ENCODE data around the gene IL17REL. TPM values are rescaled to one million over a fixed set of nuclear protein-coding genes. Genes with fewer than 3 reads are reported as not detected.

The IL17REL gene
- total RNA-seq, 4 donors from 2014 or later = 0.12 to 0.26 TPM; not detected in 2

- intact Hi-C loops (cut with DNase I; ENCODE audit: low total_unique reads) = no loop called here
- TF ChIP-seq CTCF (IDR thresholded peaks at IDR 0.05) (no peak), POLR2A (IDR thresholded peaks at IDR 0.05) (no peak)
- peak overlapping the region; percentile 3 to 7 for H3K4me3 ChIP-seq
- peak; percentile 57 to 60 for DNase-seq
- no peaks in the 10 kb centered on the region for H3K9me3 ChIP-seq
- H3K36me3 ChIP-seq = no peaks in the 10 kb centered on the region
- no peaks in the 10 kb centered on the region for H3K27me3 ChIP-seq
- H3K4me1 ChIP-seq = peaks cover 10 to 59% of the 10 kb centered on the region in 2 donors
- peak overlapping the region; percentile 93 to 95 for H3K27ac ChIP-seq
Measured at GRCh38 chr22:49966774-49967705, 45.5 kb downstream of the IL17REL start.

- no peak overlapping the region for H3K4me3 ChIP-seq
- TF ChIP-seq CTCF (IDR thresholded peaks at IDR 0.05) (no peak), POLR2A (IDR thresholded peaks at IDR 0.05) (no peak)
- intact Hi-C loops (cut with DNase I; ENCODE audit: low total_unique reads) = no loop called here
- peaks cover 10 to 51% of the 10 kb centered on the region in 2 donors for H3K4me1 ChIP-seq
- DNase-seq = peak; percentile 18 to 19
- H3K27ac ChIP-seq = peak overlapping the region; percentile 93 to 95
- H3K36me3 ChIP-seq = no peaks in the 10 kb centered on the region
- no peaks in the 10 kb centered on the region for H3K27me3 ChIP-seq
- H3K9me3 ChIP-seq = no peaks in the 10 kb centered on the region
Measured at GRCh38 chr22:49966041-49966773, 46.4 kb downstream of the IL17REL start.

- H3K27ac ChIP-seq = peak overlapping the region; percentile 93 to 95
- no peaks in the 10 kb centered on the region for H3K27me3 ChIP-seq
- H3K36me3 ChIP-seq = no peaks in the 10 kb centered on the region
- TF ChIP-seq POLR2A (IDR thresholded peaks at IDR 0.05) (no peak), CTCF (IDR thresholded peaks at IDR 0.05) (no peak)
- peaks cover 7 to 42% of the 10 kb centered on the region in 2 donors for H3K4me1 ChIP-seq
- H3K4me3 ChIP-seq = no peak overlapping the region
- no peaks in the 10 kb centered on the region for H3K9me3 ChIP-seq
- peak; percentile 20 for DNase-seq
- intact Hi-C loops (cut with DNase I; ENCODE audit: low total_unique reads) = no loop called here
Measured at GRCh38 chr22:49965091-49966040, 47.2 kb downstream of the IL17REL start.

GRCh38 chr22:49964136-49965090, 48.2 kb downstream of the IL17REL start:
- DNase-seq = peak; percentile 17 to 26
- intact Hi-C loops (cut with DNase I; ENCODE audit: low total_unique reads) = no loop called here
- Histone ChIP-seq H3K4me1 (peaks cover 5 to 40% of the 10 kb centered on the region in 2 donors), H3K9me3 (no peaks in the 10 kb centered on the region), H3K27me3 (no peaks in the 10 kb centered on the region), H3K4me3 (no peak overlapping the region), H3K27ac (peak overlapping the region; percentile 93 to 95), H3K36me3 (no peaks in the 10 kb centered on the region)
- TF ChIP-seq POLR2A (IDR thresholded peaks at IDR 0.05) = no peak
- no peak for TF ChIP-seq CTCF (IDR thresholded peaks at IDR 0.05)
